Ovary (tissue), 3 donors: ENCODE results near the gene IFIT1.

Source experiments
- EP300 ChIP-seq: sonication (generic); formaldehyde crosslinking; IDR thresholded peaks from one replicate; pipeline ENCODE4 v1.6.1; 2017; ENCODE audit warnings: antibody characterized with exemption
- POLR2A ChIP-seq: fragments of 450-650 bp; IDR thresholded peaks from one replicate; pipeline ENCODE4 v1.6.1; 2017; ENCODE audit warnings: antibody characterized with exemption, mild to moderate bottlenecking, moderate library complexity
- TF ChIP-seq, protein P1 (sequence below), 3 donors: fragments of 450-650 bp in 2 of 3; fragments of 200-600 bp in 1 of 3; IDR thresholded peaks; one replicate each; pipeline versions ENCODE4 v1.5.1 to v1.8.0; 2016 to 2022; ENCODE audit warnings: antibody characterized with exemption in 3 of 3, mild to moderate bottlenecking in 1 of 3
- donor health status: DM: no; HTN: no; CAD: no.

GRCh38 chr10:89403043-89403442 is 10.6 kb downstream of the IFIT1 start:
- TF ChIP-seq, protein P1, sequence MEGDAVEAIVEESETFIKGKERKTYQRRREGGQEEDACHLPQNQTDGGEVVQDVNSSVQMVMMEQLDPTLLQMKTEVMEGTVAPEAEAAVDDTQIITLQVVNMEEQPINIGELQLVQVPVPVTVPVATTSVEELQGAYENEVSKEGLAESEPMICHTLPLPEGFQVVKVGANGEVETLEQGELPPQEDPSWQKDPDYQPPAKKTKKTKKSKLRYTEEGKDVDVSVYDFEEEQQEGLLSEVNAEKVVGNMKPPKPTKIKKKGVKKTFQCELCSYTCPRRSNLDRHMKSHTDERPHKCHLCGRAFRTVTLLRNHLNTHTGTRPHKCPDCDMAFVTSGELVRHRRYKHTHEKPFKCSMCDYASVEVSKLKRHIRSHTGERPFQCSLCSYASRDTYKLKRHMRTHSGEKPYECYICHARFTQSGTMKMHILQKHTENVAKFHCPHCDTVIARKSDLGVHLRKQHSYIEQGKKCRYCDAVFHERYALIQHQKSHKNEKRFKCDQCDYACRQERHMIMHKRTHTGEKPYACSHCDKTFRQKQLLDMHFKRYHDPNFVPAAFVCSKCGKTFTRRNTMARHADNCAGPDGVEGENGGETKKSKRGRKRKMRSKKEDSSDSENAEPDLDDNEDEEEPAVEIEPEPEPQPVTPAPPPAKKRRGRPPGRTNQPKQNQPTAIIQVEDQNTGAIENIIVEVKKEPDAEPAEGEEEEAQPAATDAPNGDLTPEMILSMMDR (IDR thresholded peaks at IDR 0.05): no peak
- TF ChIP-seq POLR2A: no peak
- TF ChIP-seq EP300: no peak
